Measurements from ENCODE around the gene SCPEP1. TPM values are rescaled to one million over a fixed set of nuclear protein-coding genes. Genes with fewer than 3 reads are reported as not detected.

The SCPEP1 gene
- total RNA-seq, 4 donors from 2014 or later, result 13.1 to 39.7 (median 20.3) TPM

DNA sequence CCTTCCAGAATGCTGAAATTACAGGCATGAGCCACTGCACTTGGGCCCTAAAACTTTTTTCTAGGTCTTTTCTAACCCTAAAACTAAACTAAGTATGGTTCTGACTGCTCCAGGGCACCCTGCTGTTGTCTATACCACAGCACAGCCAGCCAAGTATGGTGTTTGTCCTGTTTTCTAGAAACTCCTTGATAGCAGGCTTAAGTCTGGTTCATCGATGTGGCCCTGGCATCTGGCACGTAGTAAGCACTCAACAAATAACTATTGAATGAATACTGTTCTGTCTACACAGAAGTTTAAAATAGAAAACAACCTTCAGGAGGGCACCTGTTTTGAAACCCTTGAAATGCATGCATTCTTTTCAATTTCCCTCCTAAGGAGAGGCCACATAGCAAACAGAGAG lies 62.6 kb downstream of the SCPEP1 start:
- in situ Hi-C loops (cut with MboI; ENCODE audit: low pct_ligation_motif_present in 1 of 4, low pct_unique_long_range_greater_than_20kb in 1 of 4, low sequenced_read_pairs in 3 of 4), result no loop called here
- peaks cover 28% of the 10 kb centered on the region for H3K27me3 ChIP-seq
- peaks cover 6 to 43% (median 30%) of the 10 kb centered on the region in 4 donors for H3K4me1 ChIP-seq
- DNase-seq, result no peak
- 80% methylated on average over 2 of the region's 2 CpGs; no CpG with 5 or more reads in 1 of the 2 donors for WGBS, 2 donors (ENCODE audit: low coverage in 1 of 2)
- H3K27ac ChIP-seq, result peak overlapping the region in 2 of 4 donors; percentile 25 to 63
- intact Hi-C loops (cut with DNase I; ENCODE audit: low total_unique reads), result no loop called here
- H3K36me3 ChIP-seq, result no peaks in the 10 kb centered on the region
- H3K4me3 ChIP-seq, result no peak overlapping the region
- no peaks in the 10 kb centered on the region for H3K9me3 ChIP-seq
- TF ChIP-seq POLR2AphosphoS5 (IDR thresholded peaks at IDR 0.05) (no peak), POLR2A (IDR thresholded peaks at IDR 0.05) (no peak), EP300 (IDR thresholded peaks at IDR 0.05; ENCODE audit: low read depth) (no peak)
- TF ChIP-seq, protein P1, sequence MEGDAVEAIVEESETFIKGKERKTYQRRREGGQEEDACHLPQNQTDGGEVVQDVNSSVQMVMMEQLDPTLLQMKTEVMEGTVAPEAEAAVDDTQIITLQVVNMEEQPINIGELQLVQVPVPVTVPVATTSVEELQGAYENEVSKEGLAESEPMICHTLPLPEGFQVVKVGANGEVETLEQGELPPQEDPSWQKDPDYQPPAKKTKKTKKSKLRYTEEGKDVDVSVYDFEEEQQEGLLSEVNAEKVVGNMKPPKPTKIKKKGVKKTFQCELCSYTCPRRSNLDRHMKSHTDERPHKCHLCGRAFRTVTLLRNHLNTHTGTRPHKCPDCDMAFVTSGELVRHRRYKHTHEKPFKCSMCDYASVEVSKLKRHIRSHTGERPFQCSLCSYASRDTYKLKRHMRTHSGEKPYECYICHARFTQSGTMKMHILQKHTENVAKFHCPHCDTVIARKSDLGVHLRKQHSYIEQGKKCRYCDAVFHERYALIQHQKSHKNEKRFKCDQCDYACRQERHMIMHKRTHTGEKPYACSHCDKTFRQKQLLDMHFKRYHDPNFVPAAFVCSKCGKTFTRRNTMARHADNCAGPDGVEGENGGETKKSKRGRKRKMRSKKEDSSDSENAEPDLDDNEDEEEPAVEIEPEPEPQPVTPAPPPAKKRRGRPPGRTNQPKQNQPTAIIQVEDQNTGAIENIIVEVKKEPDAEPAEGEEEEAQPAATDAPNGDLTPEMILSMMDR (IDR thresholded peaks at IDR 0.05), result no peak

DNA sequence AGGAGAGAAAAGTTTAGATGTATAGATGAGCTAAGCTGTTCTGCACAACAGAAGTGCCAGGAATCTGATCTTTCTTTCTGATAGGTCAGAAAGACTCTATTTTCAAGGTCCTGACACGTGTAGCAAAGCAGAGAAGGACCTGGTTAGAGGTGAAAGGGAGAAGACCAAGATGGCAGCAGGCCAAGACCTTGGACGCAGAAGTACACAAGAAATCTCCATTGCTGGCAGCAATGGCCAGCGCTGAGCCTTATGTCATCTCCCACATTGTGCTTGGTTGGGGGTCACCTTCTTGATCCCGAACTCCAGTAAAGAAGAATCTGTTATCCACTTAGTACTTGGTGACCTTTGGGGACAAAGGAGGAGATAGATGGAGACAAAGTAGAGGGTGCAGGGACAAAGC lies 65.3 kb downstream of the SCPEP1 start:
- Histone ChIP-seq H3K4me3 (no peak overlapping the region), H3K4me1 (peaks cover 11 to 19% (median 17%) of the 10 kb centered on the region in 4 donors), H3K27me3 (peaks cover 38% of the 10 kb centered on the region), H3K9me3 (no peaks in the 10 kb centered on the region), H3K27ac (no peak overlapping the region), H3K36me3 (no peaks in the 10 kb centered on the region)
- WGBS, 2 donors (ENCODE audit: low coverage in 1 of 2), result 80 to 84% methylated on average over 4 of the region's 4 CpGs
- TF ChIP-seq, protein P1 (IDR thresholded peaks at IDR 0.05), result no peak
- TF ChIP-seq POLR2AphosphoS5 (IDR thresholded peaks at IDR 0.05), result no peak
- TF ChIP-seq POLR2A (IDR thresholded peaks at IDR 0.05), result no peak
- TF ChIP-seq EP300 (IDR thresholded peaks at IDR 0.05; ENCODE audit: low read depth), result no peak
- DNase-seq, result no peak
- intact Hi-C loops (cut with DNase I; ENCODE audit: low total_unique reads), result no loop called here
- in situ Hi-C loops (cut with MboI; ENCODE audit: low pct_ligation_motif_present in 1 of 4, low pct_unique_long_range_greater_than_20kb in 1 of 4, low sequenced_read_pairs in 3 of 4), result no loop called here

DNA sequence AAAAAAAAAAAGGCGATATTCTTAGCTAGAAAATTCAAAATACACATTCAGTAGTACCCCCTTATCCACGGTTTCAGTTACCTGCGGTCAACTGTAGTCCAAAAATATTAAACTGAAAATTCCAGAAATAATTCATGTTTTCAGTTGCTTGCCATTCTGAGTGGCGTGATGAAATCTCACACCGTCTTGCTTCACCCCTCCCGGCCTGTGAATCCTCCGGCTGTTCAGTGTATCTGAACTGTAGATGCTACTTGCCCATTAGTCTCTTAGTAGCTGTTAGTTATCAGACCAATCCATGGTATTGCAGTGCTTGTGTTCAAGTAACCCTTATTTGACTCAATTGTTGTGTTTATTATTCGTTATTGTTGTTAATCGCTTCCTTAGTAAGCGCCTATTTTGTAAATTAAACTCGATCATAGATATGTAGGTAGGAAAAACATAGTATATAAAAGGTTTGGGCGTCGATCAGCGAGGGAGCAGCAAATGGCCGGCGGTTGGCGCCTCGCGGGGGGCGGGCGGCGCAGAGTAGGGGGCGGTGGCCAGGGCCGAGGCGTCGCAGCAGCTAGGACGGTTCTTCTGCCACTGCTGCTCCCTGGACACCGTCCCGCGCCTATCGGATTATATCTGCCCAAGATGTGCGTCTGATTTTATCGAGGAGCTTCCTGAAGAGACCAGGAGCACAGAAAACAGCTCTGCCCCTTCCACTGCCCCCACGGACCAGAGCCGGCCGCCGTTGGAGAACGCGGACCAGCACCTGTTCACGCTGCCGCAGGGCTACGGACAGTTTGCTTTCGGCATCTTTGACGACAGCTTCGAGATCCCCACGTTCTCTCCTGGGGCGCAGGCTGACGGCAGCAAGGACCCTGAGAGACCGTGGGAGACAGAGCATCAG lies 67.3 kb downstream of the SCPEP1 start:
- Histone ChIP-seq H3K9me3 (no peaks in the 10 kb centered on the region), H3K4me1 (peaks cover 5 to 15% (median 8%) of the 10 kb centered on the region in 4 donors), H3K27ac (no peak overlapping the region), H3K27me3 (peaks cover 38% of the 10 kb centered on the region), H3K4me3 (peak overlapping the region; percentile 10 to 31 (median 20)), H3K36me3 (no peaks in the 10 kb centered on the region)
- DNase-seq, result no peak
- WGBS, 2 donors (ENCODE audit: low coverage in 1 of 2), result 59 to 86% methylated on average over 14 to 43 of the region's 49 CpGs
- intact Hi-C loops (cut with DNase I; ENCODE audit: low total_unique reads) (no loop called here), in situ Hi-C loops (cut with MboI; ENCODE audit: low pct_ligation_motif_present in 1 of 4, low pct_unique_long_range_greater_than_20kb in 1 of 4, low sequenced_read_pairs in 3 of 4) (no loop called here)
- no peak for TF ChIP-seq EP300 (IDR thresholded peaks at IDR 0.05; ENCODE audit: low read depth)
- no peak for TF ChIP-seq POLR2AphosphoS5 (IDR thresholded peaks at IDR 0.05)

DNA sequence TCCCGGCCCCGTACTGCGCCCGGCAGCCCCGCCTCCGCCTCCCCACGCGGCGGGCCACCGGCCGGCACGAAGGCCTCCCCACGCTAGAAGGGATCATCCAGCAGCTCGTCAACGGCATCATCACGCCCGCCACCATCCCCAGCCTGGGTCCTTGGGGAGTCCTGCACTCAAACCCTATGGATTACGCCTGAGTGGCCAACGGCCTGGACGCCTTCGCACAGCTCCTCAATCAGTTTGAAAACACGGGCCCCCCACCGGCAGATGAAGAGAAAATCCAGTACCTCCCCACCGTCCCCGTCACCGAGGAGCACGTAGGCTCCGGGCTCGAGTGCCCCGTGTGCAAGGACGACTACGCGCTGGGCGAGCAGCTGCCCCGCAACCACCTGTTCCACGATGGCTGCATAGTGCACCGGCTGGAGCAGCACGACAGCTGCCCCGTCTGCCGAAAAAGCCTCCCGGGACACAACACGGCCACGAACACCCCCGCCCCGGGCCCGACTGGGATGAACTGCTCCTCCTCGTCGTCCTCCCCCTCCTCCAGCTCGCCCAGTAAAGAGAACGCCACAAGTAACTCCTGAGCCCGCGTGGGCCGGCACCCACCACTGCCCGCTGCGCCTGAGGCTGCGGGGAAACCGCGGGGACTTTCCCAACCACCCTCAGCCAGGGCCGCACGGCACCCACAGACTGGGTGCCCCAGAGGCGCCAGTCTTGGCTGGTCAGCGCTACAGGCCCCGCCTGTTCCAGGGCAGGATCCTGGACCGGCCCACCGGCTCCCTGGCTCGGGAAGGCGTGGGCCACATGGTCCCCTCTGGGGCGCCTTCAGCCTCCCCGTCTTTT lies 68.2 kb downstream of the SCPEP1 start:
- in situ Hi-C loops (cut with MboI; ENCODE audit: low pct_ligation_motif_present in 1 of 4, low pct_unique_long_range_greater_than_20kb in 1 of 4, low sequenced_read_pairs in 3 of 4), result no loop called here
- H3K4me3 ChIP-seq, result peak overlapping the region; percentile 10 to 31 (median 20)
- peaks cover 0 to 11% (median 6%) of the 10 kb centered on the region in 4 donors for H3K4me1 ChIP-seq
- peak; percentile 52 for DNase-seq
- H3K27me3 ChIP-seq, result peaks cover 38% of the 10 kb centered on the region
- H3K27ac ChIP-seq, result peak overlapping the region in 1 of 4 donors; percentile 21
- intact Hi-C loops (cut with DNase I; ENCODE audit: low total_unique reads), result no loop called here
- no peaks in the 10 kb centered on the region for H3K36me3 ChIP-seq
- no peaks in the 10 kb centered on the region for H3K9me3 ChIP-seq
- WGBS, 2 donors (ENCODE audit: low coverage in 1 of 2), result 50% methylated on average over 58 of the region's 69 CpGs; no CpG with 5 or more reads in 1 of the 2 donors
- TF ChIP-seq POLR2A (IDR thresholded peaks at IDR 0.05), result no peak
- TF ChIP-seq, protein P1 (IDR thresholded peaks at IDR 0.05), result no peak
- TF ChIP-seq EP300 (IDR thresholded peaks at IDR 0.05; ENCODE audit: low read depth), result no peak
- TF ChIP-seq POLR2AphosphoS5 (IDR thresholded peaks at IDR 0.05), result no peak

Data from transverse colon (tissue), 4 donors.